GM23338 (cell line): ENCODE data around the gene CDYL. TPM values are rescaled to one million over a fixed set of nuclear protein-coding genes. Genes with fewer than 3 reads are reported as not detected.

Experiments used
- ATAC-seq: fragments of 200-7000 bp; cut with Tn5 transposase; 3 replicates; pipeline ENCODE4 v1.9.1; 2020
- DNase-seq: peaks from one replicate; pipeline ENCODE4 v3.0.0-alpha.2; 2015; ENCODE audit warnings: low spot score
- H2AFZ ChIP-seq: fragments of 200-600 bp; sonication (generic); 2 replicates; pipeline ENCODE4 v1.8.0; 2016; ENCODE audit warnings: antibody characterized with exemption, mild to moderate bottlenecking, moderate library complexity
- H3F3A ChIP-seq: fragments of 200-600 bp; sonication (generic); replicated peaks from 2 replicates; pipeline ENCODE4 v1.8.0; 2017; ENCODE audit warnings: antibody characterized with exemption, mixed run types, low read depth
- H3K27ac ChIP-seq: fragments of 200-600 bp; sonication (generic); 2 replicates; pipeline ENCODE4 v1.6.1; 2016; ENCODE audit warnings: low read depth
- H3K27me3 ChIP-seq: fragments of 200-600 bp; sonication (generic); 2 replicates; pipeline ENCODE4 v1.8.0; 2016; ENCODE audit warnings: mild to moderate bottlenecking, mixed run types, moderate library complexity; ENCODE audit not compliant: insufficient read depth
- H3K36me3 ChIP-seq: fragments of 200-600 bp; sonication (generic); 2 replicates; pipeline ENCODE4 v1.8.0; 2016; ENCODE audit warnings: mild to moderate bottlenecking; ENCODE audit not compliant: insufficient read depth
- H3K4me1 ChIP-seq: fragments of 200-600 bp; sonication (generic); 2 replicates; pipeline ENCODE4 v1.8.0; 2016; ENCODE audit warnings: mild to moderate bottlenecking, moderate library complexity; ENCODE audit not compliant: insufficient read depth
- H3K4me2 ChIP-seq: fragments of 200-600 bp; sonication (generic); 2 replicates; pipeline ENCODE4 v1.7.1; 2017; ENCODE audit warnings: mixed run types
- H3K4me3 ChIP-seq: fragments of 200-600 bp; sonication (generic); 2 replicates; pipeline ENCODE4 v1.6.1; 2016; ENCODE audit warnings: mixed run types
- H3K79me2 ChIP-seq: fragments of 200-600 bp; sonication (generic); replicated peaks from 2 replicates; pipeline ENCODE4 v1.8.0; 2017; ENCODE audit warnings: mild to moderate bottlenecking; ENCODE audit not compliant: insufficient read depth
- H3K9me2 ChIP-seq: fragments of 200-600 bp; sonication (generic); 2 replicates; pipeline ENCODE4 v1.8.0; 2017; ENCODE audit not compliant: insufficient read depth
- H4K20me1 ChIP-seq: fragments of 200-600 bp; sonication (generic); replicated peaks from 2 replicates; pipeline ENCODE4 v1.8.0; 2017; ENCODE audit warnings: mild to moderate bottlenecking; ENCODE audit not compliant: insufficient read depth
- H3K27ac Mint-ChIP-seq: 2 replicates; pipeline ENCODE4 v1.8.0; 2020; ENCODE audit warnings: inconsistent platforms, mild to moderate bottlenecking, moderate library complexity, mixed read lengths
- H3K27me3 Mint-ChIP-seq: 3 replicates; pipeline ENCODE4 v1.8.0; 2022; ENCODE audit warnings: low read depth, mild to moderate bottlenecking, moderate library complexity, mixed read lengths, inconsistent platforms; ENCODE audit not compliant: insufficient read depth, poor library complexity
- H3K36me3 Mint-ChIP-seq: 3 replicates; pipeline ENCODE4 v1.8.0; 2021; ENCODE audit warnings: low read depth, mild to moderate bottlenecking, inconsistent platforms, moderate library complexity, mixed read lengths
- H3K4me1 Mint-ChIP-seq: 3 replicates; pipeline ENCODE4 v1.8.0; 2020; ENCODE audit warnings: mild to moderate bottlenecking, inconsistent platforms, mixed read lengths
- H3K4me3 Mint-ChIP-seq: 3 replicates; pipeline ENCODE4 v1.8.0; 2021; ENCODE audit warnings: moderate library complexity, mild to moderate bottlenecking, inconsistent platforms, mixed read lengths
- H3K9me3 Mint-ChIP-seq: 3 replicates; pipeline ENCODE4 v1.8.0; 2020; ENCODE audit warnings: moderate library complexity, mild to moderate bottlenecking, inconsistent platforms, mixed read lengths
- CREB1 ChIP-seq: fragments of 250-450 bp; sonication (Bioruptor Pico); IDR thresholded peaks from 2 replicates; pipeline ENCODE4 v1.5.0; 2020; ENCODE audit warnings: low read depth, mild to moderate bottlenecking, moderate library complexity
- POLR2AphosphoS5 ChIP-seq: IDR thresholded peaks from 2 replicates; pipeline ENCODE4 v1.6.1; 2016; ENCODE audit warnings: antibody characterized with exemption, low read depth
- ZNF114 ChIP-seq: fragments of 250-450 bp; sonication (Bioruptor Pico); IDR thresholded peaks from 2 replicates; pipeline ENCODE4 v1.5.0; 2020; ENCODE audit warnings: mild to moderate bottlenecking, moderate library complexity
- polyA plus RNA-seq: library from polyadenylated mRNA; unstranded; fragments of >200 nt; fragmentation: Nextera tagmentation; extraction: Ambion mirVana; gene quantifications from 2 replicates; pipeline ENCODE4 v1.2.1, GENCODE V29; 2016
- total RNA-seq: library from RNA; depleted of rRNA; stranded (reverse); fragments of >200 nt; shearing (Covaris generic); gene quantifications from 2 replicates; pipeline ENCODE4 v1.2.3, GENCODE V29; 2014
- TF ChIP-seq, protein P1 (sequence below): IDR thresholded peaks from one replicate; pipeline ENCODE4 v1.6.1; 2018; ENCODE audit warnings: antibody characterized with exemption; ENCODE audit not compliant: unreplicated experiment
- TF ChIP-seq, protein P2 (sequence below): IDR thresholded peaks from 2 replicates; pipeline ENCODE4 v1.6.1; 2016; ENCODE audit warnings: antibody characterized with exemption

CDYL gene
- total and polyA plus RNA-seq, 2 experiments from 2014 or later, result 67.2 to 128 TPM

DNA sequence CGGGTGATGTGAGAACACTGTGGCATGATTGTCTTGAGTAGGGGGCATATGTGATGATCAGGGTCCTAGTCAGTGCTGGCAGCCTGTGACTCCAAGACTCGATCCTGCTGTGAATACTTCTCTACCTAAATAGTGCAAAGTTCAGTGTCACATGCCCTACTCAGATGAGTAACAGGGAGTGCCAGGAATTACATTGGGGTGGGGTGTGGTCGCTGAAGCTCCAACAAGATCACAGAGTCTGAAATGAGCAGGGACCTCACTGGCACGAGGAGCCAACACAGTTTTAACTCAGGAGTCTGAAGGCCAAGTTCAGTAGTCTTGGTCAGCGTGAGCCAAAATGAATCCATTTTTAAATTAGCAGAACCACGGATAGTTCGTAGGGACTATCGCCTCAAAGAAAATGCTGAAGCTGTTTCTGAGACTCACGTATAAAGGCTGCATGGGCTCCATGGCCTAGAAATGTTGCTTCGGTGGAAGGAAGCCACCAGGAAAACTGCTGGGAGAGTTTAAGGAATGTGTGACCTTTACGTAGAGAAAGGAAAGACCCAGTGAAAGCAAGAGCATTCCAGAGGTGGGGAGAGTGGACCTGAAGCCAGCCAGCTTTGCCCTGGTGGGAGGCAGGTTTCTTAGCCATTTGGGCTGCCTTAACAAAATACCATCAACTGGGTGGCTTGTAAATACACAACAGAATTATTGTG is 155.5 kb downstream of the CDYL start:
- peaks cover 86% of the 10 kb centered on the region for H3K79me2 ChIP-seq
- H3F3A ChIP-seq, result no peaks in the 10 kb centered on the region
- peaks cover 46% of the 10 kb centered on the region for H4K20me1 ChIP-seq
- Mint-ChIP-seq H3K27me3 (peaks cover 14% of the 10 kb centered on the region), H3K9me3 (no peaks in the 10 kb centered on the region), H3K36me3 (no peaks in the 10 kb centered on the region), H3K4me1 (peaks cover 71% of the 10 kb centered on the region), H3K4me3 (peak overlapping the region; percentile 8; the same call in 1 of the 3 replicates), H3K27ac (peak overlapping the region; percentile 30)
- peak overlapping the region; percentile 7; the same call in 1 of the 2 replicates for H3K4me3 ChIP-seq
- peak overlapping the region; percentile 71 for H3K4me2 ChIP-seq
- DNase-seq (peak; percentile 78), ATAC-seq (peak; percentile 76)
- no peaks in the 10 kb centered on the region for H3K9me2 ChIP-seq
- no peak overlapping the region for H2AFZ ChIP-seq
- peak overlapping the region; percentile 86; the same call in 1 of the 2 replicates for H3K27ac ChIP-seq
- H3K36me3 ChIP-seq, result no peaks in the 10 kb centered on the region; the same call in 1 of the 2 replicates
- no peaks in the 10 kb centered on the region for H3K27me3 ChIP-seq
- TF ChIP-seq ZNF114 (CRISPR knock-in tag), result no peak
- TF ChIP-seq, protein P1, sequence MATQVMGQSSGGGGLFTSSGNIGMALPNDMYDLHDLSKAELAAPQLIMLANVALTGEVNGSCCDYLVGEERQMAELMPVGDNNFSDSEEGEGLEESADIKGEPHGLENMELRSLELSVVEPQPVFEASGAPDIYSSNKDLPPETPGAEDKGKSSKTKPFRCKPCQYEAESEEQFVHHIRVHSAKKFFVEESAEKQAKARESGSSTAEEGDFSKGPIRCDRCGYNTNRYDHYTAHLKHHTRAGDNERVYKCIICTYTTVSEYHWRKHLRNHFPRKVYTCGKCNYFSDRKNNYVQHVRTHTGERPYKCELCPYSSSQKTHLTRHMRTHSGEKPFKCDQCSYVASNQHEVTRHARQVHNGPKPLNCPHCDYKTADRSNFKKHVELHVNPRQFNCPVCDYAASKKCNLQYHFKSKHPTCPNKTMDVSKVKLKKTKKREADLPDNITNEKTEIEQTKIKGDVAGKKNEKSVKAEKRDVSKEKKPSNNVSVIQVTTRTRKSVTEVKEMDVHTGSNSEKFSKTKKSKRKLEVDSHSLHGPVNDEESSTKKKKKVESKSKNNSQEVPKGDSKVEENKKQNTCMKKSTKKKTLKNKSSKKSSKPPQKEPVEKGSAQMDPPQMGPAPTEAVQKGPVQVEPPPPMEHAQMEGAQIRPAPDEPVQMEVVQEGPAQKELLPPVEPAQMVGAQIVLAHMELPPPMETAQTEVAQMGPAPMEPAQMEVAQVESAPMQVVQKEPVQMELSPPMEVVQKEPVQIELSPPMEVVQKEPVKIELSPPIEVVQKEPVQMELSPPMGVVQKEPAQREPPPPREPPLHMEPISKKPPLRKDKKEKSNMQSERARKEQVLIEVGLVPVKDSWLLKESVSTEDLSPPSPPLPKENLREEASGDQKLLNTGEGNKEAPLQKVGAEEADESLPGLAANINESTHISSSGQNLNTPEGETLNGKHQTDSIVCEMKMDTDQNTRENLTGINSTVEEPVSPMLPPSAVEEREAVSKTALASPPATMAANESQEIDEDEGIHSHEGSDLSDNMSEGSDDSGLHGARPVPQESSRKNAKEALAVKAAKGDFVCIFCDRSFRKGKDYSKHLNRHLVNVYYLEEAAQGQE, result no peak
- TF ChIP-seq, protein P2, sequence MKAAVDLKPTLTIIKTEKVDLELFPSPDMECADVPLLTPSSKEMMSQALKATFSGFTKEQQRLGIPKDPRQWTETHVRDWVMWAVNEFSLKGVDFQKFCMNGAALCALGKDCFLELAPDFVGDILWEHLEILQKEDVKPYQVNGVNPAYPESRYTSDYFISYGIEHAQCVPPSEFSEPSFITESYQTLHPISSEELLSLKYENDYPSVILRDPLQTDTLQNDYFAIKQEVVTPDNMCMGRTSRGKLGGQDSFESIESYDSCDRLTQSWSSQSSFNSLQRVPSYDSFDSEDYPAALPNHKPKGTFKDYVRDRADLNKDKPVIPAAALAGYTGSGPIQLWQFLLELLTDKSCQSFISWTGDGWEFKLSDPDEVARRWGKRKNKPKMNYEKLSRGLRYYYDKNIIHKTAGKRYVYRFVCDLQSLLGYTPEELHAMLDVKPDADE, result no peak
- H3K4me1 ChIP-seq, result peaks cover 39% of the 10 kb centered on the region

DNA sequence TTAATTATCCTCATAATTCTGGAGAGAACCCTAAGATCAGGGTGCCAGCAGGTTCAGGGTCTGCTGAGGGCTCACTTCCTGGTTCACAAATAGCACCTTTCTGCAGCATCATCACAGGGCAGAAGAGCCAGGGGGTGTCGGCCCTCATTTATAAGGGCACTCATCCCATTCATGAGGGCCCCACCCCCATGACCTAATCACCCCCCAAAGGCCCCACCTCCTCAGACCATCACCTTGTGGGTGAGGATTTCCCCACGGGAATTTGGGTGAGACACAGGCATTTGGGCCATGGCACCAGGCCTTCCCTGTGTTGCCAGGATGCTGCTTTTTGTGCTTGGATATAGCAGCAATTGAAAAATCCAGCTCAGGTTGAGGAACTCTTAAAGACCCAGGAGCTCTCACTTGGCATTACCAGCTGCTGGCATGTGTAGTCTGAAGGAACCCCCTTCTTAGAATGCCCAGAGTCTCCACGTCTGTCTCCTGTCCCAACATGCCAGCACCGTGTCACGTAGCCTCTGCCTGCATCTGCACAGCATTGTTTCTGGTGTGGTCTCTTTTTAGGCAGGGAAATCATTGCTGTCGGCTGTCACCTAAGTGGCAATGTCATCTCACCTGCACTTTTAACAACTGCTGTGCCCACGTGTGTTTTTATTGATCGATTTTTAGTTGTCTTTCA is 156.2 kb downstream of the CDYL start:
- peaks cover 67% of the 10 kb centered on the region for H3K4me1 Mint-ChIP-seq
- DNase-seq (no peak), ATAC-seq (no peak; the same call in 2 of the 3 replicates)
- peak overlapping the region; percentile 60; the same call in 1 of the 2 replicates for H3K27ac ChIP-seq
- H4K20me1 ChIP-seq, result peaks cover 46% of the 10 kb centered on the region
- H2AFZ ChIP-seq, result no peak overlapping the region
- H3K79me2 ChIP-seq, result peaks cover 79% of the 10 kb centered on the region
- 0 out of 2 replicates have a peak, but pooled peaks have one; percentile 3 for TF ChIP-seq POLR2AphosphoS5
- TF ChIP-seq CREB1 (CRISPR knock-in tag), result no peak
- no peaks in the 10 kb centered on the region for H3K9me2 ChIP-seq
- H3K36me3 Mint-ChIP-seq, result peaks cover under 1% of the 10 kb centered on the region; the same call in 1 of the 3 replicates
- H3K4me3 ChIP-seq, result no peak overlapping the region
- no peaks in the 10 kb centered on the region for H3F3A ChIP-seq
- H3K27ac Mint-ChIP-seq, result peak overlapping the region; percentile 37
- no peaks in the 10 kb centered on the region; the same call in 1 of the 2 replicates for H3K36me3 ChIP-seq
- peaks cover 32% of the 10 kb centered on the region for H3K4me1 ChIP-seq
- H3K27me3 Mint-ChIP-seq, result peaks cover 14% of the 10 kb centered on the region
- H3K4me2 ChIP-seq, result peak overlapping the region; percentile 71
- no peaks in the 10 kb centered on the region for H3K27me3 ChIP-seq
- no peak overlapping the region for H3K4me3 Mint-ChIP-seq
- H3K9me3 Mint-ChIP-seq, result no peaks in the 10 kb centered on the region
